Psoas muscle (tissue), 8 donors: Measurements from ENCODE around the gene AIG1. TPM values are rescaled to one million over a fixed set of nuclear protein-coding genes. Genes with fewer than 3 reads are reported as not detected.
"Not testable (repeated sequence)": the region's sequence is repeated elsewhere in the genome, so short reads cannot be mapped to it uniquely, and the experiment has no call there.

Experiments
- ATAC-seq, 4 donors: fragments of 200-7000 bp; cut with Tn5 transposase; one replicate each; pipeline ENCODE4 v1.9.1; 2020; ENCODE audit warnings: moderate library complexity in 3 of 4, mild to moderate bottlenecking in 2 of 4
- DNase-seq, 2 donors: peaks; one replicate each; pipeline ENCODE4 v3.0.0-alpha.2; 2020
- H3K27ac ChIP-seq: fragments of 200-600 bp; one replicate; pipeline ENCODE4 v1.8.0; 2022
- H3K27me3 ChIP-seq, 3 donors: fragments of 200-600 bp in 1 of 3; one replicate each; pipeline versions ENCODE4 v1.6.1 to v1.8.0; 2013 to 2022; ENCODE audit warnings: low read length in 2 of 3, mild to moderate bottlenecking in 2 of 3, moderate library complexity in 1 of 3; ENCODE audit not compliant: insufficient read depth in 3 of 3
- H3K36me3 ChIP-seq, 2 donors: fragments of 200-600 bp in 1 of 2; one replicate each; pipeline versions ENCODE4 v1.6.1 to v1.8.0; 2013 to 2022; ENCODE audit warnings: low read depth in 1 of 2, mild to moderate bottlenecking in 1 of 2, moderate library complexity in 1 of 2; ENCODE audit not compliant: insufficient read depth in 1 of 2
- H3K4me1 ChIP-seq: fragments of 200-600 bp; one replicate; pipeline ENCODE4 v1.8.0; 2022
- H3K4me3 ChIP-seq: fragments of 200-600 bp; one replicate; pipeline ENCODE4 v1.8.0; 2022; ENCODE audit warnings: mild to moderate bottlenecking
- H3K9me3 ChIP-seq: fragments of 200-600 bp; one replicate; pipeline ENCODE4 v1.8.0; 2022
- WGBS, 3 donors: extraction: QIAGEN DNeasy Blood & Tissue Kit; methylation state at CpG; one replicate each; pipeline versions ENCODE4 v1.1.6 to v1.1.7; 2013; 5-methylcytosine and 5-hydroxymethylcytosine counted together
- intact Hi-C, 2 donors: fragments of 100-400 bp; cut with DNase I; formaldehyde crosslinking; loops; one replicate each; pipeline versions ENCODE4 v1.11.0 to v1.14.2; 2022
- polyA plus RNA-seq, 3 donors: library from polyadenylated mRNA; stranded (reverse); fragments of 200-250 nt; gene quantifications; one replicate each; pipeline ENCODE4 v1.2.3, GENCODE V29; 2013
- total RNA-seq, 4 donors: library from RNA; stranded (reverse); fragmentation: NEBNext Ultra II Directional in 2 of 4; extraction: Animal tissue kit (Norgen Biotek cat#: 25700) in 2 of 4; gene quantifications; one replicate each; pipeline versions ENCODE4 v1.2.1 to v1.2.4, GENCODE V29; 2021 to 2023
- TF ChIP-seq, protein P1 (sequence below): fragments of 200-600 bp; IDR thresholded peaks from one replicate; pipeline ENCODE4 v1.8.0; 2022; ENCODE audit warnings: antibody characterized with exemption
- donor health status: healthy with polysubstance abuse.
- donor health status: DM: no; HTN: no; CAD: no; lungs with moderate emphysema.
- donor health status: Bipolar disorder and iron deficiency.
- donor health status: healthy.
- donor health status: DM: yes; HTN: yes; CAD: no.
- donor health status: DM: no; HTN: no; CAD: no.
- donor health status: DM: no; HTN: no; CAD: no.
- donor health status: DM: yes; HTN: yes; CAD: no.

Gene AIG1
- total and polyA plus RNA-seq, 7 donors = 4.0 to 24.6 (median 5.8) TPM

DNA sequence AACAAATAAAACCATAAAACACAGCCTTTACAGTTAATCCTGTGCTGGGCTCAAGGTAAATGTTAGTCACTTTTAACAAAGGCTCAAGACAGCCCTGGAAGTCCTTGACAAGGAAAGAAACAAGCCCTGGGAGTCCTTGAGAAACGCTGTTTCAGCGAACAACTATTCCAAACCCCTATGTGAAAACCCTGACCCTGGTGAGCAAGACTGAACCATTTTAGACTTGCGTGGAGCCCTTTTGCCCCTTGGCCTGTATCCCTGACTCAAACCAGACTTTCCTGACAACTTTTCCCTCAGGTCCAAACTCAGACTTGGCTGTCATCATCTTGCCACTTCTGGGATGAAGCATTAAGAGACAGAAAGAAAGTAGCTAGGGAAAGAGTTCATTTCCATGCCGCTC, 180.4 kb downstream of the AIG1 start:
- no peak for DNase-seq
- H3K4me1 ChIP-seq = peaks cover 4% of the 10 kb centered on the region
- ATAC-seq = no peak
- no peak overlapping the region for H3K27ac ChIP-seq
- H3K4me3 ChIP-seq = no peak overlapping the region
- no peaks in the 10 kb centered on the region for H3K27me3 ChIP-seq
- no peaks in the 10 kb centered on the region for H3K9me3 ChIP-seq
- WGBS, 3 donors = 84 to 94% (median 88%) methylated on average over 4 of the region's 4 CpGs
- intact Hi-C loops = no loop called here
- TF ChIP-seq, protein P1, sequence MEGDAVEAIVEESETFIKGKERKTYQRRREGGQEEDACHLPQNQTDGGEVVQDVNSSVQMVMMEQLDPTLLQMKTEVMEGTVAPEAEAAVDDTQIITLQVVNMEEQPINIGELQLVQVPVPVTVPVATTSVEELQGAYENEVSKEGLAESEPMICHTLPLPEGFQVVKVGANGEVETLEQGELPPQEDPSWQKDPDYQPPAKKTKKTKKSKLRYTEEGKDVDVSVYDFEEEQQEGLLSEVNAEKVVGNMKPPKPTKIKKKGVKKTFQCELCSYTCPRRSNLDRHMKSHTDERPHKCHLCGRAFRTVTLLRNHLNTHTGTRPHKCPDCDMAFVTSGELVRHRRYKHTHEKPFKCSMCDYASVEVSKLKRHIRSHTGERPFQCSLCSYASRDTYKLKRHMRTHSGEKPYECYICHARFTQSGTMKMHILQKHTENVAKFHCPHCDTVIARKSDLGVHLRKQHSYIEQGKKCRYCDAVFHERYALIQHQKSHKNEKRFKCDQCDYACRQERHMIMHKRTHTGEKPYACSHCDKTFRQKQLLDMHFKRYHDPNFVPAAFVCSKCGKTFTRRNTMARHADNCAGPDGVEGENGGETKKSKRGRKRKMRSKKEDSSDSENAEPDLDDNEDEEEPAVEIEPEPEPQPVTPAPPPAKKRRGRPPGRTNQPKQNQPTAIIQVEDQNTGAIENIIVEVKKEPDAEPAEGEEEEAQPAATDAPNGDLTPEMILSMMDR = no peak
- no peaks in the 10 kb centered on the region for H3K36me3 ChIP-seq

DNA sequence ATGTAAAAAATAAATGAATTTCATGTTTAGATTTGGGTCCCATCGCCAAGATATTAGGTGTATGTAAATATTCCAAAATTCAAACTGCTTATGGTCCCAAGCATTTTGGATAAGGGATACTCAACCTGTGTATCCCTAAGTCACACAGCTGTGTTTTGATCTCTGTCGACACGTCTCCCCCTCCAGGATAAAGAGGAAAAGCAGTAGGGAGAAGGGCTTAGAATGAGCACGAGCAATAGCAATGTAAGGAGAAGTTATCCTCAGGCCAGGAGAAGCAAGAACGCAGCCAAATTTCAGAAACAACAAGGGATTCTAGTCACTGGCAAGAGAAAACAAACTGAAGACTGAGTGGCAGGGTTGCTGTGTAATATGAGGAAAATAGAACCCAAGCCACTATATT, 181.2 kb downstream of the AIG1 start:
- Histone ChIP-seq H3K4me1 (no peaks in the 10 kb centered on the region), H3K4me3 (no peak overlapping the region), H3K27ac (no peak overlapping the region), H3K9me3 (no peaks in the 10 kb centered on the region), H3K36me3 (no peaks in the 10 kb centered on the region), H3K27me3 (no peaks in the 10 kb centered on the region)
- ATAC-seq (no peak), DNase-seq (no peak)
- 72 to 78% (median 74%) methylated on average over 5 of the region's 5 CpGs for WGBS, 3 donors
- intact Hi-C loops = no loop called here
- TF ChIP-seq, protein P1 = no peak

DNA sequence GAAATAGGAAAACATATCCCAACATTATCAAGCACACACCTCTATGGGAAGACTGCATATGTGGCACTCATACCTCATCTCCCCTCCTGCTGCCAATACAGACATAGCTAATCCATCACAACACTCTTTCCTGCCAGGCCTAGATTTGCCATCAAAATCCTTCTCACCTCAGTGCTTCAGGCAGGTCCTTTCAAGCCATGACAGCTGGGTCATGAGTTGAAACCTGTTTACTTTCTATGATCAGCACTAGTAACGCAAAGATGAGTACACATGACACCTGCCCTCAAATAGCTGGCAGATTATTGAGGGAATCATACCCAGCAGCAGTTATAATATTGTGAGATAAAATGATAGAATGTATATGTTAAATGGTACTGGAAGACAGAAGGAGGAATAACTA, 183.1 kb downstream of the AIG1 start:
- no peak for DNase-seq
- TF ChIP-seq, protein P1 = no peak
- Histone ChIP-seq H3K27me3 (no peaks in the 10 kb centered on the region), H3K9me3 (no peaks in the 10 kb centered on the region), H3K36me3 (no peaks in the 10 kb centered on the region), H3K27ac (no peak overlapping the region), H3K4me3 (no peak overlapping the region), H3K4me1 (no peaks in the 10 kb centered on the region)
- 94 to 98% (median 95%) methylated on average over 1 of the region's 1 CpG for WGBS, 3 donors
- no peak for ATAC-seq
- intact Hi-C loops = loop anchor here in 1 of 2 donors (1.0 kb wide), 1 partner anchor 71 kb away; no protein-coding TSS in a partner anchor

DNA sequence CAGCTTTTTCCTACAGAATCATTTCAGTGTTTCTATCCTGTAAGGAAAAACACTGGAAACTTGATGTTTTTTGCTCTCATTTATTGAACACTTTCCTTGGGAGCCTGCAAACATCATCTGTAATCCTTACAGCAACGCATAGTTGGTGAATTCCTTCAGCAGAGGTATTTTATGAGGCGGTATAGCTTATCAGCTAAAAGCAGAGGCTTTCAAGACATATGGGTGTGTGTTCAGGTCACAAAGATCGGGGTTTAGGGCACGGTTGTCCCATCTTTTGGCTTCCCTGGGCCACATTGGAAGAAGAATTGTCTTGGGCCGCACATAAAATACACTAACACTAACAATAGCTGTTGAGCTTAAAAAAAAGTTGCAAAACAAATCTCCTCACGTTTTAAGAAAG, 185.0 kb downstream of the AIG1 start:
- no peaks in the 10 kb centered on the region for H3K36me3 ChIP-seq
- H3K27me3 ChIP-seq = no peaks in the 10 kb centered on the region
- TF ChIP-seq, protein P1 = no peak
- no peaks in the 10 kb centered on the region for H3K4me1 ChIP-seq
- no peak overlapping the region for H3K4me3 ChIP-seq
- ATAC-seq (no peak), DNase-seq (no peak)
- WGBS, 3 donors = 83 to 93% (median 92%) methylated on average over 6 of the region's 6 CpGs
- H3K27ac ChIP-seq = no peak overlapping the region
- intact Hi-C loops = no loop called here
- H3K9me3 ChIP-seq = no peaks in the 10 kb centered on the region

DNA sequence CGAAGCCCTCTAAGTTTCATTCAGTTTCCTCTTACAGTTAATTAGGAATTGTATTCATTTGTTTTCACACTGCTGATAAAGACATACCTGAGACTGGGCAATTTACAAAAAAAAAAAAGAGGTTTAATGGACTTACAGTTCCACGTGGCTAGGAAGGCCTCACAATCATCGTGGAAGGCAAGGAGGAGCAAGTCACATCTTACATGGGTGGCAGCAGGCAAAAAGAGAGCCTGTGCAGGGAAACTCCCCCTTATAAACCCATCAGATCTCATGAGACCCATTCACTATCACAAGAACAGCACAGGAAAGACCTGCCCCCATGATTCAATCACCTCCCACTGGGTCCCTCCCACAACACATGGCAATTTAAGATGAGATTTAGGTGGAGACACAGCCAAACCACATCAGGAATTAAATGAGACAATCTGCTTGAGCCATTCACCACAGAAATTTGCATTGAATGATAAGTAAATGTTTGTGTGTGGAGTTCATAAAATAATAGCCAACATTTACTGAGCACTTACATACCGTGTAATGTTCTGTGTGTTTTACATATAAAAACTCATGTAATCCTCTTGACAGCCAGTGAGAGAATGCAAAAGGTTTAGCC, 185.6 kb downstream of the AIG1 start:
- 84 to 95% (median 85%) methylated on average over 4 of the region's 4 CpGs for WGBS, 3 donors
- H3K36me3 ChIP-seq, ATAC-seq, H3K9me3 ChIP-seq, H3K4me3 ChIP-seq, H3K27ac ChIP-seq, H3K4me1 ChIP-seq, intact Hi-C loops, H3K27me3 ChIP-seq, DNase-seq: not testable (repeated sequence)
